Activated CD8-positive, alpha-beta memory T cell treated with anti-CD3 and anti-CD28 coated beads, Interleukin-2, amount 50 U/mL, for 4 hours (primary cell): ENCODE measurements around the gene DDX1.

Experiments used
- DNase-seq: peaks from one replicate; pipeline ENCODE4 v3.0.0-alpha.2; 2020

DDX1 gene

GRCh38 chr2:15630978-15631719, 39.5 kb downstream of the DDX1 start:
- no peak for DNase-seq

GRCh38 chr2:15631883-15632282, 40.2 kb downstream of the DDX1 start:
- DNase-seq = no peak

GRCh38 chr2:15633043-15633970, 41.6 kb downstream of the DDX1 start:
- DNase-seq = no peak

- DNase-seq = no peak
Observed at GRCh38 chr2:15633971-15634346, 42.3 kb downstream of the DDX1 start.

GRCh38 chr2:15634846-15635490, 43.3 kb downstream of the DDX1 start:
- no peak for DNase-seq

- peak; percentile 59 for DNase-seq
Observed at GRCh38 chr2:15636972-15637785, 45.5 kb downstream of the DDX1 start.

- no peak for DNase-seq
Observed at GRCh38 chr2:15638720-15639119, 47.1 kb downstream of the DDX1 start.

GRCh38 chr2:15639323-15640251, 47.9 kb downstream of the DDX1 start:
- no peak for DNase-seq

- DNase-seq = no peak
Observed at GRCh38 chr2:15640261-15640711, 48.6 kb downstream of the DDX1 start.

- DNase-seq = no peak
Observed at GRCh38 chr2:15640784-15641183, 49.1 kb downstream of the DDX1 start.

GRCh38 chr2:15641530-15641982, 49.9 kb downstream of the DDX1 start:
- no peak for DNase-seq

- no peak for DNase-seq
Observed at GRCh38 chr2:15642011-15642814, 50.5 kb downstream of the DDX1 start.

- DNase-seq = no peak
Observed at GRCh38 chr2:15642815-15643500, 51.3 kb downstream of the DDX1 start.

- no peak for DNase-seq
Observed at GRCh38 chr2:15643791-15644585, 52.3 kb downstream of the DDX1 start.

GRCh38 chr2:15645300-15645699, 53.6 kb downstream of the DDX1 start:
- DNase-seq = no peak

- no peak for DNase-seq
Observed at GRCh38 chr2:15645720-15646385, 54.2 kb downstream of the DDX1 start.

- no peak for DNase-seq
Observed at GRCh38 chr2:15646661-15647060, 55.0 kb downstream of the DDX1 start.
